GM19467 (cell line): ENCODE results near the gene DKK1.
A peak's percentile ranks its signal among the peaks of the same experiment; 100 is the strongest.

Experiments used
- ATAC-seq: cut with Tn5 transposase; IDR thresholded peaks from one replicate; pipeline ENCODE4 v1.9.1; 2021; ENCODE audit warnings: mild to moderate bottlenecking, moderate library complexity; ENCODE audit not compliant: unreplicated experiment

Gene DKK1

GRCh38 chr10:52313933-52314821 is at the start of gene DKK1:
Gene DKK1 (plus strand): TSS chr10:52314281. CDS start chr10:52314435, 154 bp downstream.
- no peak for ATAC-seq

GRCh38 chr10:52265131-52265926 is 48.8 kb upstream of the DKK1 start:
- ATAC-seq, result no peak

GRCh38 chr10:52266858-52267257 is 47.2 kb upstream of the DKK1 start:
- ATAC-seq, result no peak

- ATAC-seq, result no peak
Observed at GRCh38 chr10:52268790-52269189, 45.3 kb upstream of the DKK1 start.

GRCh38 chr10:52269233-52269632 is 44.8 kb upstream of the DKK1 start:
- no peak for ATAC-seq

GRCh38 chr10:52276163-52276562 is 37.9 kb upstream of the DKK1 start:
- no peak for ATAC-seq

- ATAC-seq, result no peak
Observed at GRCh38 chr10:52276986-52277385, 37.1 kb upstream of the DKK1 start.

GRCh38 chr10:52279546-52279945 is 34.5 kb upstream of the DKK1 start:
- no peak for ATAC-seq

GRCh38 chr10:52280051-52280450 is 34.0 kb upstream of the DKK1 start:
- ATAC-seq, result no peak

GRCh38 chr10:52283174-52283573 is 30.9 kb upstream of the DKK1 start:
- ATAC-seq, result no peak

- no peak for ATAC-seq
Observed at GRCh38 chr10:52284416-52285013, 29.6 kb upstream of the DKK1 start.

GRCh38 chr10:52287866-52288265 is 26.2 kb upstream of the DKK1 start:
- ATAC-seq, result no peak

GRCh38 chr10:52297747-52298146 is 16.3 kb upstream of the DKK1 start:
- no peak for ATAC-seq

- no peak for ATAC-seq
Observed at GRCh38 chr10:52300599-52301277, 13.3 kb upstream of the DKK1 start.

GRCh38 chr10:52308251-52309031 is 5.6 kb upstream of the DKK1 start:
- ATAC-seq, result peak; percentile 87

GRCh38 chr10:52312942-52313255 is 1.2 kb upstream of the DKK1 start:
- ATAC-seq, result no peak

GRCh38 chr10:52313256-52313932 is 687 bp upstream of the DKK1 start:
- no peak for ATAC-seq

GRCh38 chr10:52314822-52315552 is 906 bp downstream of the DKK1 start:
- no peak for ATAC-seq

GRCh38 chr10:52316001-52316400 is 1.9 kb downstream of the DKK1 start:
- no peak for ATAC-seq
